NCI-H748 (cell line): ENCODE measurements around the gene OR6S1.
"Not testable (repeated sequence)": the region's sequence is repeated elsewhere in the genome, so short reads cannot be mapped to it uniquely, and the experiment has no call there.

Experiments
- DNase-seq: peaks from one replicate; lab custom pipeline; 2025; ENCODE audit not compliant: unreplicated experiment; lab: John Stamatoyannopoulos, UW

The OR6S1 gene

DNA sequence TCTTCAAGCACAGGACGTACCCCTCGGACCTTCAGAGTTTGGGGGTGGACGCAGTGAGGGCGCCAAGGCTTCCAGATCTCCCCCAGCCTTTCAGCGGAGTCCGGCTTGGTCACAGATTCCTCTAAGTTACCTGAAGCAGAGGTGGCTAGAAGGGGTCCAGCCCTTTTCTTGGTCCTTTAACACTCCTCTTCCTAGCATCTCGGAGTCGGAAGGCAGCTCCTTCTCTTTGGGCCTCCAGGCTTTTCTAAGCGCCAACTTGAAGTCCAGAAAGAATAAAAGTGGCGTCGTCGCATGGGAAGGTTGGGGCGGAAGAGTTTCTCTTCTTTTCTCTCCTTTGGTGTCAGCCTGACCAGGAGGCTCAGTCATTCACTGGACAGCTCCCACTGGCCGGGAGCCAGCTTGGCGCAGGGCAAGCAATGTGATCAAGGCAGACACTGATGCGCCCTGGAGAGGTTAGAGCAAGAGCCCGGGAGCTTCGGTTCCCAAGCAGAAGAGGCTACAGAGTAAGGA lies 9.6 kb downstream of the OR6S1 start:
- DNase-seq: peak; percentile 75

DNA sequence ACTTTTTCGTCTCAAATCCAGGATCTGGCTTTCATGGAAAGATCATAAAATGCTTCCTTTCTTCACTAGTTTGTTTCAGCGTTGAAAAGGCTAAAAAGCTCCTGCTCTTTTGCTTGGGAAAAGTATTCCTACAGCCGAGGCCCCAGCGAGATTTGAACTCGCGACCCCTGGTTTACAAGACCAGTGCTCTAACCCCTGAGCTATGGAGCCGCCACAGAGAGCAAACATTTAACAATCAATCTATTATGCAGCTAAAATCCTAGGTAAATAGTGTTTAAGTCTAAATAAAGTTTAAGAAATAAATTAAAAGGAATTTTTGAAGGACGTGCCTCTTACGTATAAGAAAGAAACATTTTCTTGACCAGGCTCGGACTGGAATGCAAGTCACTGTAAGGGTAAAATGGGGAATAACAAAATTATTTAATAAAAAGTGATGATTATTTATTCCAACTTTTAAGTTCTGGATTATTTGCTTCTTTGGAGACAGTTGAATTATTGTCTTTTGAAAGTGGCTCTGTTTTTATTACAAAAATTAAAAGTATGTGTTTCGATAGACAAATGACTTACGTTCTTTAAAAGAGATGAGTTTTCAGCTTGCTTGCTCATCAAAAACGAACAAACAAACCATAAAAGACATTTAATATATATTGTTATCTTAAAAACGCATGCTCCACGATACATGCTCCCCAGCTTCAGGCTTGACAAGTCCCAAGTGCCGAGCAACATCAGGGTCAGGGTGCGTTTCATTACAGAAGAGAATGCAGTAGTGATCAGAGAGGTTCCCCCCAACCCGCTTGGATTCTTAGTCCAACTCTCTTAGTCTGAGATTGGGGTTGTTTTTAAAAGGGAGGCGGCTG lies 10.2 kb downstream of the OR6S1 start:
- DNase-seq: peak; percentile 64

DNA sequence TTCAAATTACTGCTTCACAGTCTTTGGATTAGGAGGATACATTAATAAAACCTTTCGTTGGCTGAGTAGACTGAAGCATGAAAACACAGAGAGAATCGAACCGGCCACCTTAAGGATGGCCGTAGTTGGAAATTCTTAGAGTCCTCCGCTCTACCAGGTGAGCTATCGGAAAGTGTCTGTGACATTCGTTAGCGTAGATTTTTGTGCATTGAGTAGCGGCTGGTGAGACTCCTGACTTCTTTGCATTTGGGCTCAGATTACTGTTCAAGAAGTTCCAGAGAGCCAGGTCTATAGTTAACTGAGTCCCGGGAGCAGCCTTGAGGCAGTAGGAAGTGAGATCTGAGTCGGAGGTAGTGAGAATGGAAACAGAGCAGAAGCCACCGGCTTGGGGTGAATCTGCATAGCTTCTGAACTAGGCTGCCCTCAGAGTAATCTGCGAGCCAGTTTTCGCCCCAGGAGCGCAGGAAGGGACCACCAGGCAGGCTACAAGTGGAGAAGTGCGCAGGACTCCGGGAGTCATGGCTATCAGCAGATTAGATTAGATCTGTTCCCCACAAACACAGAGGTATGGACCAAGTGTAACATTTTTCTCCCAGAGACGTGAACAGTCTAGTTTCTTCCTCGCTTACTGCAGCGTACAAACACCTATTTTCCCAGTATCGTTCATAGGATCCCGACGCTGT lies 11.0 kb downstream of the OR6S1 start:
- peak; percentile 66 for DNase-seq

DNA sequence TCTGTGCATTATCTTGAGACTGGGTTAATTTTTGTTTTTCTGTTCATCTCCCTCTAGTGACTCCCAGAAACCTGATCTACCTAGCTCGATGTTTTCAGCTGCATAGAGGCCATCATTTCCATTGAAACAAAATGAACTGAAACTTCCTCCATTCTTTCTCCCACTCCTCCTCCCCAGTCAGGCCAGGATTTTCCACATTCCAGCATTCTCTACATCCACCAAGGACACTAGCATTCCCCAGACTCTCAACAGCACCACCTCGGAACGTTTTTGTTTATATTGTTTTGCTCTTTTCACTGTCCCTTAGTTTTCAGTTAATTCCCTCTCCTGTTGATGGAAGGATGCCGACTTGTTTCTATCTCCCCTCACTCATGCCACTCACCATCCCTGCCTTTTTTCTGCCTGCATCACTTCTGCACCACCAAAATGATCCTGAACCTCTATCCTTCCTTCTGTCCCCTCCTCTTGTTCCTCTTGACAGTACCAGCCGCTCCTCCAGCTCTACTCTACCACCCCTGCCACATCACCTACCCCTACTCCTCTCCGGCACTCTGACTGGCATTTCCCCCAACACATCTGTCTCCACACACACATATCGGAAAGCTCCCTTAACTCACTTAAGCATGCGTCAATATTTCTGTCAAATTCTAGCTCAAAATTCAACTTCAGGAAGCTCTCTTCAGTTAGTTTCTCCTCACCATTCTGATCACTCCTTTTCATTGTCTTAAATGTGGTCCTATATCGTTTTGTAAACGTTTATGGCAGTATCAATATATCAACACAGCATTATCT lies 13.2 kb downstream of the OR6S1 start:
- DNase-seq: no peak

DNA sequence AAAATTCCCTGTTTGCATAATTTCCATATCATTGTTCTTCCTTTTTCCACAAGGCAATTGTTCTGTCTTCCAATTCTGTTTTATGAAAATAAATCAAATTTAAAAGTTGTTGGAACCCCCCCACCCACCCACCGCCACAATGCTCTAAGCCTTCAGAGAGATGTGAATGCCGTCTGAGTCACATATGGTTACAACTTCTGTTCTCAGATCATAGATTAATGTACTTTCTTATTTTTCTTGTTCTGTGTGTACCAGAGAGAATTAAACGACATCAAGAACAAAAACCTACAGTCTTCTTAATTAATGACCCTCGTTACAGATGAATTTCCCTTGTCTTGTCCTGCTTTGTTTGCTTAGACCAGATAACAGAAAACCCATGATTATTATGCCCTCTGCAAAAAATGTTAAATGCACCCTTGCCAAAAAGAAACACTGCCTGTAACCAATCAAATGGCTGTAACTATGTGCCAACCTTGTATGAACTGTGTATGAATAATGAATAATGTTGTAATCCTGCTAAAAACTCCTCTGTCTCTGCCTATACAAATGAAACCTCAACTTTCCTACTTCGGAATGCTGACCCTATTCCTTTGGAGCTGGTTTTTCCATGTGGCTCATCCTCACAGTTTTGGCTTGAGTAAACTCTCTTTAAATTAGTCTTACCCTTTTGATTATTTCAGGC lies 14.0 kb downstream of the OR6S1 start:
- DNase-seq: no peak

DNA sequence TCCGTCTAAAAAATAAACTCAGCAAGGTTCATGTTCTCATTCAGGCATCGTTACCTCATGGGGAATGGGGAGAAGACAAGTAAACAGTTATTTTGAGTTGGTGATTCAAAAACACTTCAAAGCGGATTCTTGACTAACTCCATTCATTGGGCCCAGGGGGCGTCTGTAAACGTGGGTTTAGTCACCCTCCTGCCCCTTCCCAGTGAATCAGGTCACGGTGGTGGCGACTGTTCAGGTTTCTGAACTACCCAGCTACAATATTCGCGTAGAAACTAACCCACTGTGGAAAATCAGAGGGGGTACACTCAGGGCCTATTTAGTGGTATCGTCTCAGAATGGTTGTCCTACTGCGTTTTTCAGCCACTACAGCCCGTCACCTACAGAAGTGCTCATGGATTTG lies 15.2 kb downstream of the OR6S1 start:
- no peak for DNase-seq

DNA sequence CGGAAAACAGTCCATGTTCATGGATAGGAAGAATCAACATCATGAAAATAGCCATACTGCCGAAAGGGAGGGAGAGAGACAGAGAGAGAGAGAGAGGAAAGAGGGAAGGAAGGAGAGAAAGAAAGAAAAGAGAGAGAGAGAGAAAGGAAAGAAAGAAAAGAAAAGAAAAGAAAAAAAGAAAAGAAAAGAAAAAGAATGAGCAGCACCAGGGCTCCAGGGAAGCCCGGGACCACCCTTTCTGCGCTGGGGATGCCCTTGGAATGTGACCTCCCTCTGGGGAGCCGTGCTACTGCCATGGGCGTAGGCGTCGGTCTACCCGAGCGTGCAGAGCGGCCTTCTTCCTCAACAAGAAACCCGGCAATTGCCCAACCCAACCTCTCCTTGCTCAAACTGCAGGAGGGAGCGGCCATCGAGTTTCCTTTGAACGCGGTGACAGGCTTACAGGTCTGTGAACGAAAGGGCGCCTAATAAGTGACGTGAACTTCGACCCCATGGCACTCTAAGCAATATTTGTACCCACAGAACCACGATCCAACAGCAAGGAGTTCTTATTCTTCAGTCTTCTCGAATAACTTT lies 16.9 kb downstream of the OR6S1 start:
- DNase-seq: peak; percentile 71

DNA sequence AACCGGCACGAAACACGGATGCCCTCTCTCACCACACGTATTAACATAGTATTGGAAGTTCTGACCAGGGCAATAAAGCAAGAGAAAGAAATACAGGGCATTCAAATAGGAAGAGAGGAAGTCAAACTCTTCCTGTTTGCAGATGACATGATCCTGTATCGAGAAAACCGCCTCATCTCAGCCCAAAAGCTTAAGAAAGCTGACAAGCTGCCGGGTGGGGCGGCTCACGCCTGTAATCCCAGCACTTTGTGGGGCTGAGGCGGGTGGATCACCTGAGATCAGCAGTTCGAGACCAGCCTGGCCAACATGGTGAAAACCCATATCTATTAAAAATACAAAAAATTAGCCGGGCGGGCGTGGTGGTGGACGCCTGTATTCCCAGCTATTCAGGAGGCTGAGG lies 17.7 kb downstream of the OR6S1 start:
- DNase-seq: no peak

DNA sequence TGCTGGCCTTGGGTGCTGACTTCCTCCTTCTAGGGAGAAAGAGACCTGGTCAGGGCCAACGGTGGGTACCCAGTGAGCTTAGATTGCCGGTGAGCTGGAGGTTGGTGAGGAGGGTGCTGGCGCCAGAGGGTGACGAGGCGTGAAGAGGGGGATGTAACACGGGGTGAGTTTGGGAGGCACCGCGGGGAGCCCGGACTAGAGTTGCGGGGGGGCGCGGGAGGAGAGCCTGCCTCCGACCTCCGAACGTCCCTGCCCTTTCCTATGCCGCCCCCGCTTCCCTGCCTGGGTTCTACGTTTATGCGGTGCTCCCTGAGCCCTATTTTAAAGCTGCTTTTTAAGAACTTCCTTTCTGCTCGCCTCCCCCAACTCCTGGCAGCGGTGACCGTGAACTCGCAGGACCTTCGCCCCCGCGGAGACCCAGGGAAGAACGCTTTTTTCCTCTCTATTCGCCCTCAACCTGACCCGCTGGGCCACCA lies 18.6 kb downstream of the OR6S1 start:
- no peak for DNase-seq

DNA sequence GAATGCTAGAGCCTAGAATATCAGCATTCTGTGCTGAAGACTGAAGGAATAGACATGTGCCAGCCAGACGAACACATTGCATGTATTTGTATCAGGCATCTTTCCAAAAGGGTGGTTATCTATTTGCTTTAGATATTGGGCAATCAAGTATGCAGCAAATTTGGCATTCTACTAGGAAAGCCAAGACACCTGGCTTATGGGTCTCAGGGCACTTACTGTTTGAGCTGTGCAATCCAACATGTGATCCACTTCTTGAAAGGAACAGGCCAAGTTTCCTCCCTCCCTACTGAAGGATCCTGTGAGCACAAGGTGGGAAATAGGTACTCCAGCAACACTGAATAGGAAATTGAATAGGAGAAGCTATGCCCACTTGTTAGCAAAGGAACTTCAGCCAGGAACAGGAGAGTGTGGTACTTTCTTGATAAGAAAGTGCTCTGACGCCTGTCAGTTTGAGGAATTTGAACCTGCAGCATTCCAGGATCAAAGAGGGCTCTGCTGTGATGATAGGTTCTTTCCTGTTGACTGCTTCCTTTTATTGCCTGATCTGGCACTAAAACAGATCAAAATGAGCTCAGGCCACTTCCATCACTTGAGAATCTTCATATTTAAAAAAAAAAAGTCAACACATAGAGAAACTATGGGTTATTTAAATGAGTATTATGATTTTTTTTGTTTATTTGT lies 20.6 kb downstream of the OR6S1 start:
- DNase-seq: no peak

DNA sequence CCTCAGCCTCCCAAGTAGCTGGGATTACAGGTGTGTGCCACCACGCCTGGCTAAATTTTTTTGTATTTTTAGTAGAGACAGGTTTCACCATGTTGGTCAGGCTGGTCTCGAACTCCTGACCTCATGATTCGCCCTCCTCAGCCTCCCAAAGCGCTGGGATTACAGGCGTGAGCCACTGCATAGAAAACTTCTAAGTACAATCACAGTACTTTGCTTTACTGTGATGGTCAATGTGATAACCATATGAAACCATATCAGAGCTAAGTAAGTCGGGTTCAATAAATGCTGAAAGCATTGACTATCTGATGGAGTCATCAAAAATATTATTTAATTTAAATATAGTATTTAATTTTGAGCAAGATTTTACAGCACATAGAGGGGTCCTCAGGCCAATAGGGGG lies 21.8 kb downstream of the OR6S1 start:
- DNase-seq: not testable (repeated sequence)

DNA sequence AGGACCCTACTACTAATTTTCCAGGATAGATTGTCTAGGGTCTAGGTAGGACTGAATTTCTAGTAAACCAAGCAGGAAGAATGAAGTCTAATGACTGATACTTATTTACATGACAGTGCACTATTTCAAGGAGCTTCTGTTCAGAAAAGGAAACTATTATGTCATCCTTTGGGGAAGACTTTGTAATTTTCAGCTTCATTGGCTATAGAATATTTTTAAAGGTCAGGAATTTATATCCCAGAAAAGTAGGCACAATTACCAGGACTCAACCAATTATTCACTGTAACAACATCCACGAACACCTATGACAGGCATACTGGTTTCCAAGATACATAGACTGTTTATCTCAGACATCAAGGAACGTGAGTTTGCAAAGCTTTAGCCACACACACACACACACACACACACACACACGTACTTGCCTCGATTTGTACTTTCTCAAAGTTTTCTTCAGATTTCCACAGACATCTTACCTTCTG lies 23.2 kb downstream of the OR6S1 start:
- no peak for DNase-seq

DNA sequence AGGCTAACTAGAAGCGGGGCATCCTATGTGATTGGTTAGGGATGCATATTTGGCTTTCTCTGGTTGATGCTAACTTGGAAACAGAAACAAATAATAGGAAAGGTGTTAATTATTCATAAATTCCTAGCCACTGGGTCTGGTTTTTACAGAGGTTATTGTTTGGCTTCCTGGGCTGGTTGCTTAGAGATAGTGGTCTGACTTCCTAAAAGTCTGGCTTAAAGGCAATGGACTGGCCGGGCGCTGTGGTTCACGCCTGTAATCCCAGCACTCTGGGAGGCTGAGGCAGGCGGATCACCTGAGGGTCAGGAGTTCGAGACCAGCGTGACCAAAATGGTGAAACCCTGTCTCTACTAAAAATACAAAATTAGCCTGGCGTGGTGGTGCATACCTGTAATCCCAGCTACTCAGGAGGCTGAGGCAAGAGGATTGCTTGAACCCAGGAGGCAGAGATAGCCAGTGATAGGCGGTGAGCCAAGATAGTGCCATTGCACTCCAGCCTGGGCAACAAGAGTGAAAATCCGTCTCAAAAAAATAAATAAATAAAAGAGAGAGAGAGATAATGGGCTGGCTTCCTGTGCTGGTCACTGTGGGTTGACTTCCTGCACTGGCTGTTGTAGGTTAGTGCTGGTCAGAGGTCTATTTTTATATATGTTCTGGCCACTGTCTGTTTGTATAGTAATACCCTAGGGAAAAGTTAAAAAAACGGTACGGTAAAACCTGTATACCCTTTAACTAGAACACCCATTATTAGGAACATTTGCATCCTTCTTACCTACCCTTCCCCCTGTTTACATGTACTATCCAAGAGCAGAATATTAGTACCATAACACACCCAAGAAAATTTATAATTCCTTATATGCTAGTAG lies 24.1 kb downstream of the OR6S1 start:
- no peak for DNase-seq

DNA sequence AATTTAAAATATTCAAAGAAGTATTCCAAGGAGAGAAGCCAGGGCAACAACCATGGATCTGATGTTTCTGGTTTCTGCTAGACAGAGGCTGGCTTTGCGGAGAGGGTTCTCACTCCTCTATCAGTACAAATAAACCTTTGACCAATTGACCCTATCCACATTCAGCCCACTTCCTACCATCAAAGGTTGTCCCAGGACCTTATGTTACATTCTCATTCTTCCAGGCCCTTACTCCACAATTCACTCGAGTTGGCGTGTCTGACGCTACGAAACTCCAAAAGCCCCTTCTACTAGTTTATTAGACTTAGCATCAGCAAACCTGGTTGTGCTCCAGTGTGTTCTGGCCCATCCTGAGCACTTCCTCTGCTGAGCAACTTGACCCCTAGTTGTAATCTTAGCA lies 25.5 kb downstream of the OR6S1 start:
- DNase-seq: no peak

DNA sequence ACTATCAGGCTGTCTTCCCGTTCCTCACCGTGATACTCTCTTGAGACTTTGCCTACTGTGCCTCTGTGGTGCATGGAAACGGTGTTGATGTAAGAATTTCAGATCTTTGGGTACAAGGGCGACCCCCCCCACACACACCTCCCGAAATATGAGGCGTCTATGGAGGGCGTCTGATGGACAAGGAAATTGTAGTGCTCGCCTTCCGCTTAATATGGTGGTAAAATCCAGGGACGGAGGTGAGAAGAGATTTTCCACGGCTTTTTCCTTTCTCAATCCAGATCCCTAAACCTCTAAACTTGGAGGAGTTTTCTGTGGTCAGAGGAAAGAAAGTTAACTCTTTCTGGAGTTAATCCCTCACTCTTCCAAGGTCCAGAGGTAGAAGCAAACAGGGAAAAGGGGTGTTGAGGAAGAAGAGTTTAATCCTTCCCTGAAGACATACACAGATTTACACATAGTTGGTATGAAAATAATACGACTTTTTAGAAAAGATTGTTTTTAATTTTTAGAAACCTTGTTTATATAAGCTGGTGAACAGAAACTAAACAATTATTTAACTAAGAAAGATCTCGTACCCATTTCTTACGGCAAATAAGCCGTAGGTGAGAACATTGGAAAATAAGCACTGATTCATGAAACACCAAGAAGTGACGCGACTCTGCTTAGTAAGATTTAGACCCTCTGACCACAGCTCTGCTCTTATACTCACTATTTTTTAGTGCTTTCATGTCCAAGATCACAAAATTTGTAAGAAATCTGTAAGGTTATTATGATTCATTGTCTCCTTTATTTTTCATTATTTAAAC lies 27.3 kb downstream of the OR6S1 start:
- DNase-seq: peak; percentile 72

DNA sequence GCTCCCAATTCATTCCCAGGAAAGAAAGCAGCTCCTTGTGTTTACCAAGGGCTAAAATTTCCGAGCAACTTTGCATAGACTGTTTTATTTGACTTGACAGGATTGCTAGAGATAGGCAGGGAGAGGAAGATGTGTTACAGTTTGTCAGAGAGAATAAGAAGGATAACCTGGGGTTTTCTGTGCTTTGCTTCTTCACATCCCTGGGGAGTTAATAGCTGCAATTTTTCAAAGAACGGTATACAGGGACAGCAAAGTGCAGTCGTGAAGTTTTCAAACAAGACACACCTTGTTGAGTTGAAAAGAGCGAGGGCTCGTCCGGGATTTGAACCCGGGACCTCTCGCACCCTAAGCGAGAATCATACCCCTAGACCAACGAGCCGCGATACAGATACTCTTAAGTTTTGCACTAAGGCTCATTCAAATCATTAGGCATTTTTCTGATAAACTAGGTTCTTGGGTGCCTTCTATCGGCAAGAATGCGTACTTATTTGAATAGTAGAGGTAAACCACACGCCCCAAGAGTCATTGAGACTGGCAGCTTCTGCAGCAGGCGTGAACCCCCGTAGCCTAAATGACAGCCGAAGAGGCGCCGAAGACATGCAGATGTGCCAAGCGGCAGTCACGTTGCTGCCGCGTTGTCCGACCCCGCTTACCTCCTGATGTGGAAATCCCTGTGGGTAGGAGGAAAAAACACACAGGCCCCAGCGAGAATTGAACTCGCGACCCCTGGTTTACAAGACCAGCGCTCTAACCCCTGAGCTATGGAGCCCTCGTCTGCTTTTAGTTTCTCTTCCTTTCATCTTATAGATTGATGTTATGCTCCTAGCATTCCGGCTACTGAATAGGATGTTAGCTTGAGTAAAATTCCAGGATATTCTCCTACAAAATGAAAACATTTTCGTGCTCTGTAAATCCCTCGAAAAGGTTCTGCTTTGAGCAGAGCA lies 28.1 kb downstream of the OR6S1 start:
- peak; percentile 95 for DNase-seq

DNA sequence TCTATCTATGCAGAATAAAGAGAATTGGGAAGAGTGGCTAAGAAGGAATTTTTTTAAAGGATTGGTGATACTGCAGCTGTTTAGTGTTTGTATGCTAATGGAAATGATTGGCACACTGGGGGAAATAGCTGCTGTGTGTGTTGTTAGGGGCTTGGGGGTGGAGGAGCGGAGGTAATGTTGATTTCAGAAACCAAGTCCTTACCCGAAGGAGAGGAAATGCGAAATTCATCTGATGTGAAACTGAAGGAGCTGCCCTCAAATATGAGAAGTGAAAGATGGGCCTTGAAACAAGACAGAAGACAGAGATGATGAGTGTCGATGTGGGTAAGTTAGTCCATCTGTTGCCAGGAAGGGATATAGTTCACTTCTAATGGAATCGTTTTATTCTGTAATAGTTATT lies 29.1 kb downstream of the OR6S1 start:
- no peak for DNase-seq
